Activated T-helper 1 cell treated with Interleukin-2 at 50 U/mL for 16 hours (primary cell): ENCODE results near the gene NFATC1.

Experiments used
- DNase-seq: peaks from one replicate; pipeline ENCODE4 v3.0.0-alpha.2; 2020; ENCODE audit warnings: low read depth

The NFATC1 gene

GRCh38 chr18:79395761-79396404, at the start of gene NFATC1:
Gene NFATC1, plus strand, starts transcription at chr18:79395930. Its CDS starts 295 bp downstream, at chr18:79396225.
- peak; percentile 51 for DNase-seq

DNA sequence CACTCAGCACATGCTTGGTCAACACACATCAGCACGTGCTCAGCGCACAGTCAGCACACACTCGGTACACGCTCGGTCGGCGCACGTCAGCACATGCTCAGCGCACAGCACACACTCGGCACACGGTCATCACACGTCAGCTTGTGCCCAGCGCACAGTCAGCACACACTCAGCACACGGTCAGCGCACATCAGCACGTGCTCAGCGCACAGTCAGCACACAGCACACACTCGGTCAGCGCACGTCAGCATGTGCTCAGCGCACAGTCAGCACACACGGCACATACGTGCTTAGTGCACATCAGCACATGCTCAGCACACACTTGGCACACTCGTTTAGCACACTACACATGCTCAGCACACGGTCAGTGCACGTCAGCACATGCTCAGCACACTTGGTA, 49.7 kb upstream of the NFATC1 start:
- no peak for DNase-seq

DNA sequence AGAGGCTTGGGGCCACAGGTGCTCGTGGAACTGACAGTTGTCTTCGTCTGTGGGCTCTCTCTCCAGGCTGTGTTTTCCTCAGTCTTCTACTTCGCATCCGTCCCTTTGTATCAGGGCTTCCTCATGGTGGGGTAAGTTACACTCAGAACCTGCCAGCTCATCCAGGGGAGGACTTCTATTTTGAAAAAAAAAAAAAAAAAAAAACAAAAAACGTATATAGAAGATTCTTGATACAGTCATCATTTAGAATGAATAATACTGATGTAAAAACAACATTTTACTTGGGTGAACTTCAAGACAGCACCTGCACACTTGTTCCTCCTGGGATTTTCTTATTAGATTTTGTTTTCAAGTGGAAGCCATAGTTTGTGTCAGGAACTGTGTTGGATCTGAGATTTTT, 47.7 kb upstream of the NFATC1 start:
- DNase-seq: no peak

DNA sequence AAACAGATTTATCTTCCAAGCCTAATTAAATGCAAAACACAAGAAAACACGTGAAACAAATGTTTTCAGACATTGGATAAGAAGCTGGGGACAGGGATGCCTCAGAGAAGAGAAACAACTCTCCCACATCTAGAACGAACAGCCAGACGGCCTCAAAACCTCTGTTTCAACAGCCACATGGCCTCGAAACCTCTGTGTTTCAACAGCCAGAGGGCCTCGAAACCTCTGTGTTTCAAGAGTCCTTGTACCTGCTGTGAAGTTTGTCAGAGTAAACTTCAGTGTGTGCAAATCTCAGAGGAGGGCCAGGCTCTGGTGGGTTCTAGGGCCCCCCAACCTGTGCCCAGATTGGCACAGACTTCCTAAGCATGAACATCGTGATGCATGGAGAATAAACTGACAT, 43.3 kb upstream of the NFATC1 start:
- no peak for DNase-seq

GRCh38 chr18:79353267-79353666, 42.5 kb upstream of the NFATC1 start:
- DNase-seq: no peak

DNA sequence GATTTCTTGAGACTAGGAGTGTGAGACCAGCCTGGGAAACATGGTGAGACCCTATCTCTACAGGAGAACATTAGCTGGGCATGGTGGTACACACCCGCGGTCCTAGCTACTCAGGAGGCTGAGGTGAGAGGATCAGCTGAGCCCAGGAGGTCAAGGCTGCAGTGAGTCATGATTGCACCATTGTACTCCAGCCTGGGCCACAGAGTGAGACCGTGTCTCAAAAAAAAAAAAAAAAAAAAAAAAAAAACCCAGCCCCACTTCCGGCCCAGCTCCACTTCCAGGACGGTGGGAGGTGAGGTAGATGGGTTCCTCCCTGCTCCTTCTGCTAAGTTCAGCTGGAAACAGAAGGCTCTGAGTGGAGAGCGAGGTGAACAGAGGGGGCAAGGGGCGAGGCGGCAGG, 41.4 kb upstream of the NFATC1 start:
- DNase-seq: no peak

DNA sequence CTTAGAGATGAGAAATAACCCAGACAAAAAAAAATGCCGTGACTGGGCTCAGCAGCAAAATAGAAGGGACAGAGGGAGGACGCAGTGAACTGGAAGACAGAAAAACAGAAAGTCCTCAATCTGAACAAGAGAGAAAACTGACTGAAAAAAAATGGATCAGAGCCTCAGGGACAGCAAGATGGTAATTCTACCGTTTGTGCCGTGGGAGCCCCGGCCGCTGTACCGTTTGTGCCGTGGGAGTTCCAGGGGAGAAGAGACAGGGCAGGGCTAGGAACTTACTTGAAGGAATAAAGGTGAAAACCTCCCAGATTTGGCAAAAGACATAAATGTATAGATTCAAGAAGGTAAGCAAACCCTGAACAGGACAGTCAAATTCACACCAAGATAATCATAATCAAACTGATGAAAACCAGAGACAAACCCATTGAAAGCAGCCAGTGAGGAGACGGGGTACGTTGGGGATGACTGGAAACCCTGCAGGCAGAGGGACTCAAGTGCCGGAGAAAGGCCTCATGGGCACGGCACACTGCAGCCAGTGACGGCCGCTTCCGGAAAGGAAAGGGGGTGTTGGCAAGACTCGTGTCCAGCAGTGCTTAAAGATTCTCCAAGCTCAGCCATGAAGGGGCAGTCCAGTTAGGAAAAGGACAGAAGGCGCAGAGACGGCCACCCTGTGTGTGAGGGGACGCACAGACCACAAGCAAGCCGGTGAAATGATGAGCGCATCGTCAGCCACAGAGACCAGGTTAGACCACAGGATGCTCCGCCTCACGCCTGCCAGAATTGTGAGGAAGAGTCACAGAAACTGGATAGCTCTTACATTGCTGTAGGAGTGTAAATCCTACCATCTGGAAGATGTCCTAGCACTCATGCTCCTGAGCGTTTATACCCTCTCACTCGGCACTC, 40.0 kb upstream of the NFATC1 start:
- DNase-seq: no peak

DNA sequence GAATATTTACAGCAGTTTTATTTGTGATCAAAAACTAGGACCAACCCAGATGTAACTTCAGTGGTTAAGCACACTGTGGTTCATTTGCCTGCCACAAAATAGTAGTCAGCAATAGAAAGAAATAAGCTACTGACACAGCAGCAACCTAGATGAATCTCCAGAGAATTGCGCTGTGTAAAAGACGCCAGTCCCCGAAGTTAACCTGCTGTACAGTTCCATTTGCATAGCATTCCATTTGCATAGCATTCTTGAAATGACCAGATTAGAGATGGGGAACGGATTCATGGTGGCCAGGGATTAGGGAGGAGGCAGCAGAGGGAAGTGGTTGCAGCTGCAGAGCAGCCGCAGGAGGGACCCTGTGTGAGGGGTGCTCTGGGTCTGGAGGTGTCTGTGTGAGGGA, 39.3 kb upstream of the NFATC1 start:
- DNase-seq: no peak

DNA sequence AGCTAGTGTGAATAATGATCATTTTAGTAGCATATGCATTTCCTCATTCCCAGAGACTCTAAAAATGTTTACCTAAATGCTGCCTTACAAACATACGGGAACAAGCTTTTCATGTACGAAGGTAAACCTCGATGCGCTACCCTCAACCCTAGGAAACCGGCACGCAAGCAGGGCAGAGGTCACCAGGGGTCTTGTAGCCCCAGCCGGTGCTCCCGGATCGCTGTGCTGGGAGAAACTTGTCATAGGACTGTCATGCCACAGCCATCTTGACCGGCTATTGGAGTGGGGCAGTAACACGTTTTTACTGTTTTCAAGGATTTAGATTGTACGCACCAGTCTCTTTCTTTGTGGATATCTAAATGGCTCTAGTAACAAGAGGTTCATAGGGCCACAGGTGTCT, 34.8 kb upstream of the NFATC1 start:
- no peak for DNase-seq

DNA sequence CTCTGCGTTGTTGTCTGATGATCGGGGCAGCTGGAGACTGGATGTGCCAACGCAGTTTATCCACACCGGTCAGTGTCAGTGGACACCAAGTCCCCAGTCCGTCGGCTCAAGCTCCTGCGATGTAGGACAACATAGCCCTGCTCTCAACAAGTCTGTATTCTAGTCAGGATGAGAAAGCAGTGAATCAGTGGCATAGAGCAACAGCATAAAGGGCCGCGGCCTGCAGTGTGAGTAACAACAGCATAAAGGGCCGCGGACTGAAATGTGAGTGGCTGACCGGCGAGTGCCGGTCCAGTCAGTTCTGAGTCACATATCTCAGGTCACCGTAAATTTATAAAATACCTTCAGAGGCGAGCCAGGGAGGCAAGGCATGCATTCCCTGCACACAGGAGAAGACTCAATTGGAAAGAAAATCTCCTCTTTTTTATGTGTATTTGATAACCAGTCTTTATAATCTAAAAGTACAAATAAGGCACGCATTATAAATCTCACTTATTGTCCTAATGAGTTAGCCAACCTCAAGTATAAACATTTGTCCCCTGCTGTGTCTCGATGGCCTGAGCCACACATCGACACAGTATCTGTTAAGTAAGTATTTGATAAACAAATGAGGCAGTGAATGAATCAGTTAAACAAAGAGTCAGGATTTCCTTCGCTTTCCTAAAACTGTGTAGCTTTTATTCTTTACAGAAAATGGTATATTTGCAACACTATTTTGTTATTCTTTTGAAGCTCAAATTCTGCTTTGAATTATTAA, 33.8 kb upstream of the NFATC1 start:
- no peak for DNase-seq

- no peak for DNase-seq
These were observed 30.0 kb upstream of the NFATC1 start for GRCh38 chr18:79365701-79366100.

GRCh38 chr18:79366177-79367094, 29.3 kb upstream of the NFATC1 start:
- no peak for DNase-seq

DNA sequence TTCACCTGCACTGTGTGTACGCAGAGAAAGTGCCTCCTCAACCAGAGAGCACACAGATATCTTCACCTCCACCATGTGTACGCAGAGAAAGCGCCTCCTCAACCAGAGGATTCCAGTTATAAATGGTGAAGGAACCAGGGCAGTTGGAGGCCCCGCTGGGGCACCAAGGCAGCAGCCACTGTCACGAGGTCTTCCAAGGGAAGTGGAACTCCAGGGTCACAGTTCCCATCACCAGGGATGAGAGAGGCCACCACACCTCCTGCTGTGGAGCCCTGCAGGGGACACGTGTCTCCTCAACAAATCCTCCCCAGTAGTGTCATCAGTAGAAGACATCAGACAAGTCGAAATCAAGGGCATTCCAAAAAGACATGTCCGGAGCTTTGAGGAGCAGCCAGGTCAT, 28.2 kb upstream of the NFATC1 start:
- DNase-seq: no peak

DNA sequence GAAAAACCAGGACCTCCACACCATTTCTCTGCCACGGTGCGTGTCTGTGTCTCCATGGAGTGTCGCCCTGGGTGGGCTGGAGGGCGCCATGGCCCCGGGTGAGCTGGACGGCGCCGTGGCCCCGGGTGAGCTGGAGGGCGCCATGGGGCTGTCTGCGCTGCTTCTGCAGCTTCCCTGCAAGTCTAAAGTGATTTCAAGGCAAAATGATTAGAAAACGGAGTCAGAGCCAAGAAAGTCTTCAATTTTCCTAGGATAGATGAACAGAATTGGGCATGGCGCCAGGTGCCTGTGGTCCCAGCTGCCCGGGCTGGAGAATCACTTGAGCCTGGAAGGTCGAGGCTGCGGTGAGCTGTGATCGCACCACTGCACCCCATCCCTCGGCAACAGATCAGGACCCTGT, 27.7 kb upstream of the NFATC1 start:
- no peak for DNase-seq

GRCh38 chr18:79368681-79369080, 27.0 kb upstream of the NFATC1 start:
- DNase-seq: no peak

GRCh38 chr18:79371561-79372121, 24.1 kb upstream of the NFATC1 start:
- DNase-seq: no peak

DNA sequence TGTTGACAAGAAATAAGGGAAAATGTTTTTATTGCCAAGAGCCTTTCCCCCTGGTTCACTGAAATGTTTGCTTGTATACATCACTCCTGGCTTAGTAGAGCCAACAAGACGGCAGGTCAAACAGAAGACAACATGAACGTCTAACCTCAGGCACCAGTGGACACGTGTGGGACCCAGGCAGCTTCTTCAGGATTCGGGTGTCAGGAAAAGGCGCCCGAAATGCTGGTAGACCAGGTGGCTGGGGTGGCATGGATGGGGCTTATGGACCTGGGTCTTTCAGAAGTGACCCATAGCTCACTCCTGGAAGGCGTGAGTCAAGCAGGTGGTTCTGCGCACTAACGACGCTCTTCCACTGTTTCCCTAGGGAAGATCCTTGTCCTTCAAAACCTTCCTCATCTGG, 23.3 kb upstream of the NFATC1 start:
- no peak for DNase-seq

DNA sequence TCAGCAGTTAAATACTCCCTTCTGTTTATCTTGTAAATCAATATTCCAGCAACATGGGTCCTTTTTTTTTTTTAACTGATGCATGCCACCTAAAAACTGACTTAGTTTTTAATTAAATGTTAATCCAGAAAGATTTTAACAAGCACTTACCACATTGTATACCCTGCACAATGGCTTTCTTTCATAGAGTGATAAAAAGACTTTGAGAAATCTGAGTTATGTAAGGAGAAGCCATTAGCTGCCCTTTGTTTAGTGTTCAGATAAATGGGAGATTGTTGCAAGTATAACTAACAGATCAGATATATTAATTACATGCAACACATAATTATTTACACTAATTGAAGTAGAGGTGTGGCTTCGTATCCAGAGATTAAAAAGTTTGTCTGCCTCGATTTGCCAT, 22.7 kb upstream of the NFATC1 start:
- DNase-seq: no peak

DNA sequence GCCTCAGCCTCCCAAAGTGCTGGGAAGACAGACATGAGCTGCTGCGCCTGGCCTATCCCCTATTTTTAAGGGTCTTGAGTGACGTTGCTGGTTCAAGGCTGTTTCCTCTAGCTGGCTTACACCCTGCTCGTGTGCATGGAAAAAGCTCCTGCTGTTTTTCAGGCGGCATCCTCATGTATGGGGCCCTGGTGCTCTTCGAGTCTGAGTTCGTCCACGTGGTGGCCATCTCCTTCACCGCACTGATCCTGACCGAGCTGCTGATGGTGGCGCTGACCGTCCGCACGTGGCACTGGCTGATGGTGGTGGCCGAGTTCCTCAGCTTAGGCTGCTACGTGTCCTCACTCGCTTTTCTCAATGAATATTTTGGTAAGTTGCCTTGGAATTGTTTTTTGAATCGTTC, 22.0 kb upstream of the NFATC1 start:
- no peak for DNase-seq

GRCh38 chr18:79374408-79375171, 21.1 kb upstream of the NFATC1 start:
- DNase-seq: no peak
